Thyroid gland (tissue), 4 donors: ENCODE results near the gene RASGRF1. TPM values are rescaled to one million over a fixed set of nuclear protein-coding genes. Genes with fewer than 3 reads are reported as not detected.

Experiments used
- DNase-seq, 2 donors: peaks; one replicate each; pipeline ENCODE4 v3.0.0-alpha.2; 2019
- H3K27ac ChIP-seq, 3 donors: fragments of 200-600 bp; sonication (generic); 1 replicate in 2 of 3; 2 replicates in 1 of 3; pipeline ENCODE4 v1.5.1; 2016 to 2019; ENCODE audit warnings: mild to moderate bottlenecking in 1 of 3, moderate library complexity in 1 of 3
- H3K27me3 ChIP-seq: fragments of 200-600 bp; sonication (generic); one replicate; pipeline ENCODE4 v1.5.1; 2019
- H3K36me3 ChIP-seq, 2 donors: fragments of 200-600 bp; sonication (generic); one replicate each; pipeline ENCODE4 v1.5.1; 2016 to 2019
- H3K4me1 ChIP-seq, 2 donors: fragments of 200-600 bp; sonication (generic); one replicate each; pipeline ENCODE4 v1.5.1; 2017 to 2019
- H3K4me3 ChIP-seq, 3 donors: fragments of 200-600 bp; sonication (generic); replicated peaks in 1 of 3; 1 replicate in 2 of 3; 2 replicates in 1 of 3; pipeline ENCODE4 v1.5.1; 2016; ENCODE audit warnings: mild to moderate bottlenecking in 1 of 3
- H3K9me3 ChIP-seq: fragments of 200-600 bp; sonication (generic); one replicate; pipeline ENCODE4 v1.5.1; 2017
- POLR2A ChIP-seq, 2 donors: fragments of 450-650 bp; IDR thresholded peaks; one replicate each; pipeline ENCODE4 v1.6.1; 2017; ENCODE audit warnings: antibody characterized with exemption in 2 of 2, mild to moderate bottlenecking in 2 of 2, moderate library complexity in 1 of 2
- WGBS, 2 donors: methylation state at CpG; one replicate each; pipeline ENCODE4 v1.1.5; 2017; 5-methylcytosine and 5-hydroxymethylcytosine counted together
- intact Hi-C: fragments of 100-400 bp; cut with DNase I; formaldehyde crosslinking; loops from one replicate; pipeline ENCODE4 v1.15.1; 2023
- total RNA-seq, 4 donors: library from RNA; depleted of rRNA; stranded (reverse); fragments of >200 nt; gene quantifications; one replicate each; pipeline ENCODE4 v1.2.3, GENCODE V29; 2016
- TF ChIP-seq, protein P1 (sequence below), 6 experiments: fragments of 200-600 bp in 3 of 6; fragments of 450-650 bp in 3 of 6; sonication (generic) in 3 of 6; IDR thresholded peaks; one replicate each; pipeline ENCODE4 v1.5.1; 2016 to 2019; ENCODE audit warnings: antibody characterized with exemption in 6 of 6, mild to moderate bottlenecking in 2 of 6, inconsistent platforms in 1 of 6, moderate library complexity in 1 of 6

RASGRF1 gene
- total RNA-seq, 4 donors from 2014 or later: 0.40 TPM; not detected in 3

- TF ChIP-seq, protein P1, sequence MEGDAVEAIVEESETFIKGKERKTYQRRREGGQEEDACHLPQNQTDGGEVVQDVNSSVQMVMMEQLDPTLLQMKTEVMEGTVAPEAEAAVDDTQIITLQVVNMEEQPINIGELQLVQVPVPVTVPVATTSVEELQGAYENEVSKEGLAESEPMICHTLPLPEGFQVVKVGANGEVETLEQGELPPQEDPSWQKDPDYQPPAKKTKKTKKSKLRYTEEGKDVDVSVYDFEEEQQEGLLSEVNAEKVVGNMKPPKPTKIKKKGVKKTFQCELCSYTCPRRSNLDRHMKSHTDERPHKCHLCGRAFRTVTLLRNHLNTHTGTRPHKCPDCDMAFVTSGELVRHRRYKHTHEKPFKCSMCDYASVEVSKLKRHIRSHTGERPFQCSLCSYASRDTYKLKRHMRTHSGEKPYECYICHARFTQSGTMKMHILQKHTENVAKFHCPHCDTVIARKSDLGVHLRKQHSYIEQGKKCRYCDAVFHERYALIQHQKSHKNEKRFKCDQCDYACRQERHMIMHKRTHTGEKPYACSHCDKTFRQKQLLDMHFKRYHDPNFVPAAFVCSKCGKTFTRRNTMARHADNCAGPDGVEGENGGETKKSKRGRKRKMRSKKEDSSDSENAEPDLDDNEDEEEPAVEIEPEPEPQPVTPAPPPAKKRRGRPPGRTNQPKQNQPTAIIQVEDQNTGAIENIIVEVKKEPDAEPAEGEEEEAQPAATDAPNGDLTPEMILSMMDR (IDR thresholded peaks at IDR 0.05): no peak
- TF ChIP-seq POLR2A (IDR thresholded peaks at IDR 0.05): no peak
- no peak for DNase-seq
- Histone ChIP-seq H3K27ac (no peak overlapping the region), H3K36me3 (no peaks in the 10 kb centered on the region), H3K4me3 (no peak overlapping the region), H3K27me3 (no peaks in the 10 kb centered on the region), H3K9me3 (no peaks in the 10 kb centered on the region), H3K4me1 (no peaks in the 10 kb centered on the region)
- 91 to 100% methylated on average over 1 of the region's 1 CpG for WGBS, 2 donors
- intact Hi-C loops: no loop called here
Measured at GRCh38 chr15:79023918-79024317, 66.7 kb downstream of the RASGRF1 start.

- intact Hi-C loops: no loop called here
Measured at GRCh38 chr15:79023546-79023890, 67.1 kb downstream of the RASGRF1 start.

GRCh38 chr15:79018960-79019359, 71.6 kb downstream of the RASGRF1 start:
- no peak overlapping the region for H3K4me3 ChIP-seq
- no peaks in the 10 kb centered on the region for H3K9me3 ChIP-seq
- H3K27me3 ChIP-seq: no peaks in the 10 kb centered on the region
- H3K4me1 ChIP-seq: no peaks in the 10 kb centered on the region
- WGBS, 2 donors: 53 to 88% methylated on average over 3 to 4 of the region's 4 CpGs
- H3K36me3 ChIP-seq: no peaks in the 10 kb centered on the region
- no peak for DNase-seq
- no peak overlapping the region for H3K27ac ChIP-seq
- intact Hi-C loops: no loop called here
- TF ChIP-seq, protein P1 (IDR thresholded peaks at IDR 0.05): no peak
- no peak for TF ChIP-seq POLR2A (IDR thresholded peaks at IDR 0.05)

More at GRCh38 chr15:79023546-79023890, 67.1 kb downstream of the RASGRF1 start:
- H3K4me1 ChIP-seq: no peaks in the 10 kb centered on the region
- no peaks in the 10 kb centered on the region for H3K36me3 ChIP-seq
- TF ChIP-seq, protein P1 (IDR thresholded peaks at IDR 0.05): no peak
- TF ChIP-seq POLR2A (IDR thresholded peaks at IDR 0.05): no peak
- no peak overlapping the region for H3K27ac ChIP-seq
- DNase-seq: no peak
- no peaks in the 10 kb centered on the region for H3K9me3 ChIP-seq
- no CpG with 5 or more reads among the region's 2 CpGs for WGBS, 2 donors
- H3K27me3 ChIP-seq: no peaks in the 10 kb centered on the region
- H3K4me3 ChIP-seq: no peak overlapping the region

GRCh38 chr15:79017953-79018352, 72.6 kb downstream of the RASGRF1 start:
- Histone ChIP-seq H3K27me3 (no peaks in the 10 kb centered on the region), H3K4me3 (no peak overlapping the region), H3K4me1 (no peaks in the 10 kb centered on the region), H3K27ac (no peak overlapping the region), H3K9me3 (no peaks in the 10 kb centered on the region), H3K36me3 (no peaks in the 10 kb centered on the region)
- intact Hi-C loops: no loop called here
- WGBS, 2 donors: 90 to 92% methylated on average over 7 of the region's 7 CpGs
- no peak for TF ChIP-seq POLR2A (IDR thresholded peaks at IDR 0.05)
- TF ChIP-seq, protein P1 (IDR thresholded peaks at IDR 0.05): no peak
- DNase-seq: no peak

DNA sequence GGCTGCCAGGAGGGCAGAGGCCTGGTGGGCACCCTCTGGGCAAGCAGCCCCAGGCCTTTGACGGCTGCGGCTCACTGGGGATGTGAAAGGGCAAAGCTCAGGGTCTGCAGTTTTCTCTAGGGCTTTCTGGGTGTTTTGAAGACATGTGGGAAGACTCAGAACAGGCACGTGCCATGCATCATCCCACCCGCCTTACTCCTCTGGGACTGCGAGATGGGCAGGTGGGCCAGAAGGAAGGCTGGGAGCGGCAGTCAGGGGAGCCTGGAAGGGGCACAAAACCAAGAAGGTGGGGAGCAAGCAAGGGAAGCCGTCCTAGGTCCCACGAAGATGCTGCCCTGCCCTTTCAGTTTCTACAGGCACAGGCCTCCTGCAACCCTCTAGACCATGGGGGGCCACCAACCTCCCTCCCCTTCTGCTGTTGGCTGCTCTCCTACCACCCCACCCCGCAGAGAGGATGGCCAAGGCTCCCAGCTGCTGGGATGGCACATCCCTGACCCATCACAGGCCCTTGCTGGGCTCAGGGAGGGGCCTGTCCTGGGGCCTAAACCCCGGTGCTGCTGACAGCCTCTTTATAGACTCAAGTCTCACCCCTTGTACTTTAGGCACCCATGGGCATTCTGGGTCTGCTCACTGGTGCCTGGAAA, 73.9 kb downstream of the RASGRF1 start:
- intact Hi-C loops: no loop called here
- no peaks in the 10 kb centered on the region for H3K4me1 ChIP-seq
- DNase-seq: no peak
- no peaks in the 10 kb centered on the region for H3K27me3 ChIP-seq
- TF ChIP-seq POLR2A (IDR thresholded peaks at IDR 0.05): no peak
- TF ChIP-seq, protein P1 (IDR thresholded peaks at IDR 0.05): no peak
- H3K36me3 ChIP-seq: no peaks in the 10 kb centered on the region
- H3K27ac ChIP-seq: no peak overlapping the region
- H3K9me3 ChIP-seq: no peaks in the 10 kb centered on the region
- WGBS, 2 donors: 77 to 92% methylated on average over 9 to 10 of the region's 10 CpGs
- no peak overlapping the region for H3K4me3 ChIP-seq
